HFF-Myc (cell line): ENCODE results near the gene IGF2R.

ENCODE experiments used
- DNase-seq: peaks from one replicate; pipeline ENCODE4 v3.0.0-alpha.2; 2011; ENCODE audit warnings: low read depth; ENCODE audit errors: extremely low read depth
- H3K4me3 ChIP-seq: replicated peaks from 2 replicates; pipeline ENCODE4 v1.5.1; 2011; ENCODE audit warnings: low read depth, mild to moderate bottlenecking, control low read depth, low read length
- CTCF ChIP-seq: IDR thresholded peaks from 2 replicates; pipeline ENCODE4 v1.5.1; 2012; ENCODE audit warnings: mild to moderate bottlenecking, low read depth, low read length, control low read depth; ENCODE audit errors: missing control alignments

Gene IGF2R

GRCh38 chr6:159973951-159974350, 5.1 kb downstream of the IGF2R start:
- DNase-seq = no peak
- TF ChIP-seq CTCF = no peak
- H3K4me3 ChIP-seq = no peak overlapping the region

GRCh38 chr6:159974932-159975331, 6.0 kb downstream of the IGF2R start:
- no peak for DNase-seq
- no peak for TF ChIP-seq CTCF
- H3K4me3 ChIP-seq = no peak overlapping the region

DNA sequence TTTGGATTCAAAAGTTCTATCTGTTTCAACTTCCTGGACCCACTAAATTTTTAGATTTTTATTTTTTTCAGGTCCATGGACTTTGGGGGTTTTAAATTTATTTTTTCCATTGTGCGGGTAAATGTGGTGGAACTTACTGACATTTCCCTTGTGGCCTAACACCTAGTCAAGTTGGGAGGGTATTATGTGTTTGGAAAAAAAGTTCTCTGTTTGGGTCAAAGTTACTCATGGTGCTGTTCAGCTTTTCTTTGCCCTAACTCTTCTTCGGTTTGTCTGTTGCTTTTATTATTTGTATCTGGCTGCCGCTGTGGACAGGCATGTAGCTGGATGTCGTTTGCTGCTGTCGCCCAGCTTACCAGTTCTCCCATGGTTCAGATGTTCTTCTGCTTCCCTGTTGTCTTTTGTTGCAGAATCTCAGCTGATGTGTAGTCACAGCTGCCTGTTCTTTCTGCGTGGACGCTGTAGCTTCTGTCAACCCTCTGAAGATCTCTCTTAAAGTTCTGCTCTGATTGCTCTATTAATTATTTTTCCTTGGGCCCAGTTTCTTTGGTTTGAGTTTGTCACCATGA, 7.9 kb downstream of the IGF2R start:
- TF ChIP-seq CTCF = no peak
- DNase-seq = no peak
- no peak overlapping the region for H3K4me3 ChIP-seq

GRCh38 chr6:159977255-159977903, 8.5 kb downstream of the IGF2R start:
- TF ChIP-seq CTCF = no peak
- no peak for DNase-seq
- H3K4me3 ChIP-seq = no peak overlapping the region

DNA sequence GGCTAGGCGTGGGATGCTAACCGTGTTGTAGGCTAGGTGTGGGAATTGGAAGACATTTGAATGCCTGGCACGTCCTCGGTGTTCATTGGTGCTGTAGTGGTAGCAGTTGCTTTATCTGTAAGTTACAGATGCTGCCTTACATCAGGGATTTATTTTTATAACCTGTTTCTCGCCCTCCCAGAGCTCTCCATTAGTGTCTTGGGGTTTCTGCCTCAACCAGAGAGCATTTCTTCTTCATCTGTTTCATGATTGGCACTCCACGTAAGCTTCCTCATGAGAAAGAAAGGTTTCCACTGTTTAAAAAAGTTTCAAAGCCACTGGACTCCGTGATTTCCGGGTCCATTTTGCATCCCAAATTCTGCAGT, 9.0 kb downstream of the IGF2R start:
- H3K4me3 ChIP-seq = no peak overlapping the region

DNA sequence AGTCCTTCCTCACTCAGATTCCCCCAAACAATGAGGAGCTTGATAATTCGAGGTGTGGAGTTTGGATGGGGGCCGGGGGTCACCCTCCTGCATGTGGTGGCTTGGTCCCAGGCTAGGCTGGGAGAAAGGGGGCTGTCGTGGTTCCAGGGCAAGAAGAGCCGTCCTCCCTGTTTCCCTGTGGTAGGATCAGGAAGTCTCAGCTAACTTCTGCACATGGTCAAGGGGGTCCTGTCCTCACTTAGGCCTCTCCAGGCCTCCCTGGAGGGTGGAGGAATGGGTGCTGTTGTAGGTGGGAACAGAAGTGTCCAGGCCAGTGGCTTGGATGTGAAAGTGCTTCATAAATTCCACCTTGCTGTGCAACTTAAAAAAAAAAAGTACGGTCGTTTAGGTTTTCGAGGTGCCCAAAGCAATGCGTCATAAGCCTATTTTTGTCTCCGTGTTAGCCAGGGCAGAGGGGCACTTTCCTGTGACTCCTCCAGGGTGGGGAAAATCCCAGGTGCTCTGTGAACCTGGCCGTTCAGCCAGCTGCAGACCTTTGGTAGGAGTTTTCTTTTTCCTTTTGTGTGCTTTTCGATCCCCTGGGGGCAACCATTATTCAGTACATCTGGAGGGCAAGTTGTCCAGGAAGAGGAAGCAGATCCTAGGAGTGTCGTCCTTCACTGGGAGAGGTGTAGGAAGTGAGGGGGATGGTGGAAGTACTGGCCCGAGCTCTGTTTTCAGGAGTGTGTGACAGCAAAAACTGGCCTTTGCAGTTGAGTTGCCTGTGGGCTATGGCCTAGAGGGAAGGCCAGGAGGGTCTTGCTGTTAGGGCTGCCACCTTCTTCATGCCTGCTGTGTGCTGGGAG, 9.6 kb downstream of the IGF2R start:
- H3K4me3 ChIP-seq = no peak overlapping the region
- no peak for TF ChIP-seq CTCF
- no peak for DNase-seq

More for the DNA sequence above, 9.0 kb downstream of the IGF2R start:
- DNase-seq = no peak
- no peak for TF ChIP-seq CTCF
